SIG-M5 (cell line): ENCODE data around the gene TTLL11.

Source experiments
- DNase-seq: peaks from one replicate; lab custom pipeline; 2025; lab: John Stamatoyannopoulos, UW

The TTLL11 gene

GRCh38 chr9:121785673-121786542 is 307.2 kb downstream of the TTLL11 start:
- no peak for DNase-seq

- DNase-seq: no peak
Observed at GRCh38 chr9:121784731-121785411, 308.2 kb downstream of the TTLL11 start.

- no peak for DNase-seq
Observed at GRCh38 chr9:121783521-121784507, 309.3 kb downstream of the TTLL11 start.

- no peak for DNase-seq
Observed at GRCh38 chr9:121783111-121783510, 310.0 kb downstream of the TTLL11 start.

- no peak for DNase-seq
Observed at GRCh38 chr9:121782514-121783110, 310.5 kb downstream of the TTLL11 start.

GRCh38 chr9:121781701-121782464 is 311.2 kb downstream of the TTLL11 start:
- DNase-seq: no peak

- DNase-seq: no peak
Observed at GRCh38 chr9:121781145-121781548, 312.0 kb downstream of the TTLL11 start.

- DNase-seq: no peak
Observed at GRCh38 chr9:121780177-121781040, 312.7 kb downstream of the TTLL11 start.

GRCh38 chr9:121779381-121780117 is 313.6 kb downstream of the TTLL11 start:
- DNase-seq: no peak

- DNase-seq: no peak
Observed at GRCh38 chr9:121778252-121779225, 314.6 kb downstream of the TTLL11 start.

GRCh38 chr9:121776739-121777637 is 316.1 kb downstream of the TTLL11 start:
- DNase-seq: no peak

- no peak for DNase-seq
Observed at GRCh38 chr9:121776001-121776738, 316.9 kb downstream of the TTLL11 start.

GRCh38 chr9:121774715-121775613 is 318.1 kb downstream of the TTLL11 start:
- DNase-seq: no peak

GRCh38 chr9:121773954-121774714 is 319.0 kb downstream of the TTLL11 start:
- no peak for DNase-seq
